Mesendoderm (in vitro differentiated cells): ENCODE data around the gene GPRIN1.
"Not testable (repeated sequence)": the region's sequence is repeated elsewhere in the genome, so short reads cannot be mapped to it uniquely, and the experiment has no call there.

Experiments
- DNase-seq: peaks from one replicate; pipeline ENCODE4 v3.0.0; 2013
- H2AK5ac ChIP-seq: 2 replicates; pipeline ENCODE4 v1.6.1; 2013; ENCODE audit warnings: low read length, inconsistent platforms
- H2BK120ac ChIP-seq: 2 replicates; pipeline ENCODE4 v1.6.1; 2013; ENCODE audit warnings: low read depth, mild to moderate bottlenecking, low read length, moderate library complexity, mixed read lengths
- H2BK15ac ChIP-seq: replicated peaks from 2 replicates; pipeline ENCODE4 v1.6.1; 2013; ENCODE audit warnings: low read depth, mild to moderate bottlenecking, moderate library complexity
- H2BK5ac ChIP-seq: 2 replicates; pipeline ENCODE4 v1.6.1; 2013; ENCODE audit warnings: low read length, inconsistent platforms
- H3K18ac ChIP-seq: 2 replicates; pipeline ENCODE4 v1.6.1; 2013; ENCODE audit warnings: mild to moderate bottlenecking, low read length, mixed read lengths
- H3K23ac ChIP-seq: one replicate; pipeline ENCODE4 v1.6.1; 2013; ENCODE audit warnings: low read length
- H3K27ac ChIP-seq: 2 replicates; pipeline ENCODE4 v1.5.1; 2013; ENCODE audit warnings: low read depth, mild to moderate bottlenecking, inconsistent platforms, low read length, moderate library complexity
- H3K27me3 ChIP-seq: 2 replicates; pipeline ENCODE4 v1.6.1; 2013; ENCODE audit warnings: low read length, control low read depth, mild to moderate bottlenecking, inconsistent platforms; ENCODE audit not compliant: insufficient read depth, poor library complexity
- H3K36me3 ChIP-seq: 2 replicates; pipeline ENCODE4 v1.6.1; 2013; ENCODE audit warnings: low read length, inconsistent platforms; ENCODE audit not compliant: control insufficient read depth, insufficient read depth
- H3K4ac ChIP-seq: one replicate; pipeline ENCODE4 v1.6.1; 2013; ENCODE audit warnings: low read depth, mild to moderate bottlenecking, low read length, moderate library complexity
- H3K4me1 ChIP-seq: 2 replicates; pipeline ENCODE4 v1.6.1; 2013; ENCODE audit warnings: low read depth, low read length, inconsistent platforms; ENCODE audit not compliant: control insufficient read depth
- H3K4me2 ChIP-seq: 2 replicates; pipeline ENCODE4 v1.6.1; 2013; ENCODE audit warnings: low read length
- H3K4me3 ChIP-seq: 2 replicates; pipeline ENCODE4 v1.5.1; 2013; ENCODE audit warnings: mild to moderate bottlenecking, low read length
- H3K56ac ChIP-seq: one replicate; pipeline ENCODE4 v1.6.1; 2013; ENCODE audit warnings: low read length
- H3K79me1 ChIP-seq: 2 replicates; pipeline ENCODE4 v1.6.1; 2013; ENCODE audit warnings: low read length, inconsistent platforms
- H3K79me2 ChIP-seq: 2 replicates; pipeline ENCODE4 v1.6.1; 2013; ENCODE audit warnings: mild to moderate bottlenecking, low read length; ENCODE audit not compliant: control insufficient read depth, insufficient read depth
- H3K9ac ChIP-seq: 2 replicates; pipeline ENCODE4 v1.6.1; 2013; ENCODE audit warnings: low read length, inconsistent platforms
- H4K5ac ChIP-seq: one replicate; pipeline ENCODE4 v1.6.1; 2013; ENCODE audit warnings: low read length
- H4K8ac ChIP-seq: one replicate; pipeline ENCODE4 v1.6.1; 2013; ENCODE audit warnings: low read depth, mild to moderate bottlenecking, control low read depth, low read length, moderate library complexity
- WGBS: extraction: QIAGEN DNeasy Blood & Tissue Kit; methylation state at CpG from one replicate; pipeline ENCODE4 v1.1.7; 2013; ENCODE audit warnings: low lambda C conversion rate, missing lambda C conversion rate; ENCODE audit not compliant: insufficient coverage; ENCODE audit errors: extremely low coverage; 5-methylcytosine and 5-hydroxymethylcytosine counted together

Gene GPRIN1

DNA sequence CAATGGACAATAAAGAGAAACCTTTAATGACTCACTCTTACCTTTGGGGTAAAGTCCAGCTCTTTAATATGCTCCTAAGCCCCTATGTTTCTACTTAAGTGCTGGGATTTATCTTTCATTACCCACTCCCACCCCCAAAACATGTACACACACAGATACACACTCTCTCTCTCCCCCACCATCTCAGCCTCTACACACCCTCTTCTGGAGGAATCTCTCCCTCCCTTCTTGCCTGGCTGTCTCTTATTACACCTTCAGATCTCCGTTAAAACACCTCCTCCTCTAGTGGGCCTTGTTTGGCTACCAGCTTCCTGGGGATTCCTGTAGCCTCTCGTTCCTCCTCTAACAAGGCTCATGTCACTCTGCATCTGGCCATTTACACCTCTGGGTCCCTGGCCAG lies 6.9 kb downstream of the GPRIN1 start:
- no peaks in the 10 kb centered on the region for H3K79me2 ChIP-seq
- H3K27ac ChIP-seq: no peak overlapping the region
- no peak overlapping the region for H2BK5ac ChIP-seq
- H3K23ac ChIP-seq: no peak overlapping the region
- no peak overlapping the region for H3K4me2 ChIP-seq
- no peak overlapping the region for H3K4me3 ChIP-seq
- H3K56ac ChIP-seq: no peak overlapping the region
- no peak overlapping the region for H2BK15ac ChIP-seq
- H3K79me1 ChIP-seq: no peaks in the 10 kb centered on the region
- H2AK5ac ChIP-seq: no peak overlapping the region
- no CpG with 5 or more reads among the region's 2 CpGs for WGBS
- H3K4me1 ChIP-seq: no peaks in the 10 kb centered on the region
- no peak overlapping the region for H3K9ac ChIP-seq
- H3K18ac ChIP-seq: no peak overlapping the region
- no peaks in the 10 kb centered on the region for H3K27me3 ChIP-seq
- no peaks in the 10 kb centered on the region for H3K36me3 ChIP-seq
- no peak overlapping the region for H4K8ac ChIP-seq
- no peak overlapping the region for H3K4ac ChIP-seq
- no peak overlapping the region for H2BK120ac ChIP-seq
- H4K5ac ChIP-seq: no peak overlapping the region
- no peak for DNase-seq

DNA sequence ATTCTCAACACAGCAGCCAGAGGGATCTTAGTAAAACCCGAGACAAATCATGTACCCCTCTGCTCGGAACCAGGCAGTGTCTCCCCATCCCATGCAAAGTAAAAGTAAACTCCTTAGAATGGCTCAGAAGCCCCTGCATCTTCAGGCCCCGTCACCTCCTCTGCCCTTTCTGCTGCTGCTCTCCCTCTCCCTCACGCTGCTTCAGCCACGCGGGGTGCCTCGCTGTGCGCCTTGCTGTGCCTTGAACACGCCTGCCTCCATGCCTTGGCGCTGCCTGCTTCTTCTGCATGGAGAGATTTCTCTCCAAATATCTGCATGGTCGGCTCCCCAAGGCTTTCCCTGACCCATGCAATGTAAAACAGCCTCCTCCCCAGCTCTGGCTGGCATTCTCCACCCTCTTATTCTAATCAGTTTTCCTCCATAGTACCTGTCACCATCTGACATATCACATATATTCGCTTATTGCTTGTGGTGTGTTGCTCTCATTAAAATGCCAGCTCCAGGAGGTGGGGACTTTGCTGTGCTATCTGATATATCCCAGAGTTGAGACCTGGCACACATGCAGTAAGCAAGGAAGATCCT lies 8.0 kb downstream of the GPRIN1 start:
- no CpG with 5 or more reads among the region's 12 CpGs for WGBS
- H3K79me1 ChIP-seq: no peaks in the 10 kb centered on the region
- H3K27ac ChIP-seq: no peak overlapping the region

GRCh38 chr5:176599749-176600430 lies 10.1 kb downstream of the GPRIN1 start:
- not testable (repeated sequence) for H3K27ac ChIP-seq, H3K36me3 ChIP-seq, H3K4ac ChIP-seq, H2BK15ac ChIP-seq, H2BK120ac ChIP-seq, H2BK5ac ChIP-seq, DNase-seq, H3K9ac ChIP-seq, H3K4me3 ChIP-seq, H3K79me1 ChIP-seq, H3K4me1 ChIP-seq, H3K4me2 ChIP-seq, H2AK5ac ChIP-seq, H3K56ac ChIP-seq, H4K8ac ChIP-seq, H3K18ac ChIP-seq, H3K23ac ChIP-seq, H3K79me2 ChIP-seq, H3K27me3 ChIP-seq, H4K5ac ChIP-seq
- WGBS: no CpG with 5 or more reads among the region's 19 CpGs

More for the DNA sequence above, 8.0 kb downstream of the GPRIN1 start:
- H3K4me3 ChIP-seq: no peak overlapping the region
- H3K4me2 ChIP-seq: no peak overlapping the region
- H3K4me1 ChIP-seq: no peaks in the 10 kb centered on the region
- no peaks in the 10 kb centered on the region for H3K36me3 ChIP-seq
- H3K79me2 ChIP-seq: no peaks in the 10 kb centered on the region
- no peak overlapping the region for H3K23ac ChIP-seq
- no peak overlapping the region for H4K5ac ChIP-seq
- no peaks in the 10 kb centered on the region for H3K27me3 ChIP-seq
- H3K4ac ChIP-seq: no peak overlapping the region
- H2BK120ac ChIP-seq: no peak overlapping the region
- no peak for DNase-seq
- no peak overlapping the region for H3K9ac ChIP-seq
- H4K8ac ChIP-seq: no peak overlapping the region
- no peak overlapping the region for H2BK5ac ChIP-seq
- no peak overlapping the region for H2BK15ac ChIP-seq
- H3K56ac ChIP-seq: no peak overlapping the region
- no peak overlapping the region for H2AK5ac ChIP-seq
- no peak overlapping the region for H3K18ac ChIP-seq

DNA sequence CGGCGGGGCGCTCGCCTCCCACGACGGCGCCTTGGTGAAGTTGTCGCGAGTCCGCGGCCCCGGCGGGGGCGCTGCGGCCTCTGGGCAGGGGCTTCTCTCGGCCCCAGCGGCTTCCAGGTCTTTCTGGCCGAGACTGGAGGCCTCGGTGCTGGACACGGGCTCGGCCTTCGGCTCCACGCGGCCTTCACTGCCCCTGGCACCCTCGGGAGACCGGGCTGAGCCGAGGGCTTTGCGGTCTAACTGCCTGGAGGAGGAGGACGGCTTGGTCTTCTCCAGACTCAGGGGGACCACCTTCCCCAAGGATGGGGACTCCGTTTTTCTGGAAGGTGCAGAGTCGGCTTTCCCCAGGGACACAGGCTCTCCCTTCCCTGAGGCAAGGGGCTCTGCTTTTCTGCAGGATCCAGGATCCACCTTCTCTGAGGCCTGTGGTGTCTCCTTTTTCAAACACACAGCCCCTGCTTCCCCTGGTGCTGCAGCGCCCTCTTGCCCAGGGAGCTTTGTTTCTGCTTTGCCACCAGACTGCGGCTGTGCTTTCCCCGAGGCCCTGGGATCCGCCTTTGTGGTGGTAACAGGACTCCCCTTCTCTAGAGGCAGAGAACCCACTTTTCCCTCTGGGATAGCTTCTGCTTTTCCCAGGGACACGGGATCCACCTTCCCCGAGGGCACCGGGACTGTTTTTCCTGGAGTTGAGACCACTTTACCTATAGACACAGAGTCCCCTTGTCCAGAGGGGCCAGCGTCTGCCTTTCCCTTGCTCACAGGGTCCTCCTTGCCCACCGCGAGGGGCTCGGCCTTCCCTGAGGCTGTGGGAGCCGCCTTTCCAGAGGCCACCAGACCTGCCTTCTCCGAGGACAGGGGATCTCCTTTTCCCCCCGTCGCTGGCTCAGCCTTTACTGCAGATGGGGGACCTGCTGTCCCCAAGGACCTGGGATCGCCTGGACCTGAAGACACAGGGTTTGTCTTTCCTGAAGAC lies 12.3 kb downstream of the GPRIN1 start:
- no peak overlapping the region for H2BK15ac ChIP-seq
- H3K4me1 ChIP-seq: no peaks in the 10 kb centered on the region
- H3K9ac ChIP-seq: no peak overlapping the region
- peak; percentile 53 for DNase-seq
- no peak overlapping the region for H2AK5ac ChIP-seq
- H2BK120ac ChIP-seq: no peak overlapping the region
- H3K27ac ChIP-seq: no peak overlapping the region
- no peak overlapping the region for H3K56ac ChIP-seq
- no peak overlapping the region for H2BK5ac ChIP-seq
- H3K79me2 ChIP-seq: no peaks in the 10 kb centered on the region
- H3K4me3 ChIP-seq: no peak overlapping the region
- H3K36me3 ChIP-seq: no peaks in the 10 kb centered on the region
- no peak overlapping the region for H3K18ac ChIP-seq
- no peak overlapping the region for H3K23ac ChIP-seq
- H3K79me1 ChIP-seq: no peaks in the 10 kb centered on the region
- no CpG with 5 or more reads among the region's 47 CpGs for WGBS
- no peak overlapping the region for H4K5ac ChIP-seq
- H3K27me3 ChIP-seq: no peaks in the 10 kb centered on the region
- H3K4ac ChIP-seq: no peak overlapping the region
- no peak overlapping the region for H3K4me2 ChIP-seq
- no peak overlapping the region for H4K8ac ChIP-seq

GRCh38 chr5:176596689-176597416 lies 13.1 kb downstream of the GPRIN1 start:
- DNase-seq: peak; percentile 52
- no peaks in the 10 kb centered on the region for H3K36me3 ChIP-seq
- no peak overlapping the region for H3K4me2 ChIP-seq

More at GRCh38 chr5:176596689-176597416, 13.1 kb downstream of the GPRIN1 start:
- H3K27ac ChIP-seq: no peak overlapping the region
- H3K9ac ChIP-seq: no peak overlapping the region
- no CpG with 5 or more reads among the region's 98 CpGs for WGBS
- no peak overlapping the region for H4K5ac ChIP-seq
- no peak overlapping the region for H3K23ac ChIP-seq
- H2AK5ac ChIP-seq: no peak overlapping the region
- H3K79me1 ChIP-seq: no peaks in the 10 kb centered on the region
- H3K79me2 ChIP-seq: no peaks in the 10 kb centered on the region
- no peak overlapping the region for H4K8ac ChIP-seq
- no peaks in the 10 kb centered on the region for H3K4me1 ChIP-seq
- H2BK5ac ChIP-seq: no peak overlapping the region
- no peak overlapping the region for H3K56ac ChIP-seq
- no peak overlapping the region for H3K4ac ChIP-seq
- H3K27me3 ChIP-seq: no peaks in the 10 kb centered on the region
- no peak overlapping the region for H3K4me3 ChIP-seq
- H2BK15ac ChIP-seq: no peak overlapping the region
- H3K18ac ChIP-seq: no peak overlapping the region
- no peak overlapping the region for H2BK120ac ChIP-seq
